OCI-LY3 (cell line): ENCODE results near the gene ABCC6.

Experiments
- H2AFZ ChIP-seq: fragments of 200-600, 300-600 bp; shearing (Covaris generic); 2 replicates; pipeline ENCODE4 v1.6.0; 2014; ENCODE audit warnings: antibody characterized with exemption, low read depth, low read length
- H3K27ac ChIP-seq: fragments of 200-600, 300-600 bp; sonication (generic); 2 replicates; pipeline ENCODE4 v1.5.1; 2014; ENCODE audit warnings: mild to moderate bottlenecking, low read length, moderate library complexity, mixed read lengths
- H3K27me3 ChIP-seq: fragments of 200-600, 300-600 bp; sonication (generic); 2 replicates; pipeline ENCODE4 v1.6.1; 2014; ENCODE audit warnings: low read depth, low read length, mixed read lengths
- H3K36me3 ChIP-seq: fragments of 200-600, 300-600 bp; sonication (generic); replicated peaks from 2 replicates; pipeline ENCODE3; 2014; ENCODE audit warnings: low read depth, low read length, mixed read lengths
- H3K4me1 ChIP-seq: fragments of 300-600, 200-600 bp; sonication (generic); 2 replicates; pipeline ENCODE4 v1.6.1; 2014; ENCODE audit warnings: low read length, mixed read lengths
- H3K4me2 ChIP-seq: fragments of 200-600, 300-600 bp; sonication (generic); 2 replicates; pipeline ENCODE4 v1.6.1; 2014; ENCODE audit warnings: low read length, mixed read lengths
- H3K4me3 ChIP-seq: fragments of 300-600, 200-600 bp; sonication (generic); 2 replicates; pipeline ENCODE4 v1.5.1; 2014; ENCODE audit warnings: antibody characterized with exemption, mild to moderate bottlenecking, low read length, moderate library complexity
- H3K79me2 ChIP-seq: fragments of 300-600, 200-600 bp; shearing (Covaris generic); 2 replicates; pipeline ENCODE4 v1.6.1; 2014; ENCODE audit warnings: mild to moderate bottlenecking, low read length, mixed read lengths
- H3K9ac ChIP-seq: fragments of 300-600, 200-600 bp; shearing (Covaris generic); 2 replicates; pipeline ENCODE4 v1.6.0; 2014; ENCODE audit warnings: mild to moderate bottlenecking, low read length, moderate library complexity
- H3K9me3 ChIP-seq: fragments of 200-600, 300-600 bp; shearing (Covaris generic); 2 replicates; pipeline ENCODE4 v1.6.1; 2014; ENCODE audit warnings: low read length, mixed read lengths; ENCODE audit not compliant: insufficient read depth
- H4K20me1 ChIP-seq: fragments of 200-600, 300-600 bp; sonication (generic); 2 replicates; pipeline ENCODE4 v1.6.1; 2016; ENCODE audit warnings: low read length, mixed read lengths; ENCODE audit not compliant: insufficient read depth
- CTCF ChIP-seq: fragments of 200-600, 300-600 bp; sonication (generic); IDR thresholded peaks from 2 replicates; pipeline ENCODE4 v1.5.1; 2014; ENCODE audit warnings: antibody characterized with exemption, low read length, low read depth
- EZH2phosphoT487 ChIP-seq: fragments of 200-600 bp; shearing (Covaris generic); IDR thresholded peaks from 2 replicates; pipeline ENCODE4 v1.6.1; 2018; ENCODE audit warnings: antibody characterized with exemption, mixed run types, low read depth

Gene ABCC6

GRCh38 chr16:16139061-16139460, 84.2 kb downstream of the ABCC6 start:
- peaks cover 55% of the 10 kb centered on the region for H3K36me3 ChIP-seq
- H3K9ac ChIP-seq, result no peak overlapping the region
- no peaks in the 10 kb centered on the region for H3K9me3 ChIP-seq
- no peaks in the 10 kb centered on the region for H4K20me1 ChIP-seq
- no peak overlapping the region for H3K27ac ChIP-seq
- H3K27me3 ChIP-seq, result no peaks in the 10 kb centered on the region
- no peak overlapping the region for H2AFZ ChIP-seq
- no peak overlapping the region for H3K4me3 ChIP-seq
- no peaks in the 10 kb centered on the region for H3K4me1 ChIP-seq
- no peaks in the 10 kb centered on the region for H3K79me2 ChIP-seq
- H3K4me2 ChIP-seq, result no peak overlapping the region
- no peak for TF ChIP-seq EZH2phosphoT487
- no peak for TF ChIP-seq CTCF

GRCh38 chr16:16138034-16138635, 85.2 kb downstream of the ABCC6 start:
- peaks cover 53% of the 10 kb centered on the region for H3K36me3 ChIP-seq

GRCh38 chr16:16137110-16137509, 86.2 kb downstream of the ABCC6 start:
- Histone ChIP-seq H3K4me2 (no peak overlapping the region), H3K36me3 (peaks cover 45% of the 10 kb centered on the region), H3K79me2 (no peaks in the 10 kb centered on the region), H3K4me1 (no peaks in the 10 kb centered on the region), H2AFZ (no peak overlapping the region), H3K9ac (no peak overlapping the region), H3K9me3 (no peaks in the 10 kb centered on the region), H3K4me3 (no peak overlapping the region), H3K27ac (no peak overlapping the region), H4K20me1 (no peaks in the 10 kb centered on the region), H3K27me3 (no peaks in the 10 kb centered on the region)
- TF ChIP-seq EZH2phosphoT487, result no peak
- no peak for TF ChIP-seq CTCF

More at GRCh38 chr16:16138034-16138635, 85.2 kb downstream of the ABCC6 start:
- TF ChIP-seq EZH2phosphoT487 (no peak), CTCF (no peak)
- H2AFZ ChIP-seq, result no peak overlapping the region
- H4K20me1 ChIP-seq, result no peaks in the 10 kb centered on the region
- no peaks in the 10 kb centered on the region for H3K27me3 ChIP-seq
- H3K4me2 ChIP-seq, result no peak overlapping the region
- H3K9ac ChIP-seq, result no peak overlapping the region
- no peak overlapping the region for H3K27ac ChIP-seq
- no peaks in the 10 kb centered on the region for H3K9me3 ChIP-seq
- no peaks in the 10 kb centered on the region for H3K4me1 ChIP-seq
- H3K79me2 ChIP-seq, result no peaks in the 10 kb centered on the region
- no peak overlapping the region for H3K4me3 ChIP-seq

- H3K9me3 ChIP-seq, result no peaks in the 10 kb centered on the region
- H2AFZ ChIP-seq, result no peak overlapping the region
- peaks cover 48% of the 10 kb centered on the region for H3K36me3 ChIP-seq
- H3K27ac ChIP-seq, result no peak overlapping the region
- H3K4me1 ChIP-seq, result no peaks in the 10 kb centered on the region
- no peak overlapping the region for H3K9ac ChIP-seq
- no peaks in the 10 kb centered on the region for H3K79me2 ChIP-seq
- no peaks in the 10 kb centered on the region for H3K27me3 ChIP-seq
- H3K4me2 ChIP-seq, result no peak overlapping the region
- no peak overlapping the region for H3K4me3 ChIP-seq
- TF ChIP-seq CTCF (no peak), EZH2phosphoT487 (no peak)
- no peaks in the 10 kb centered on the region for H4K20me1 ChIP-seq
Measured at GRCh38 chr16:16136588-16136987, 86.7 kb downstream of the ABCC6 start.
